GM23338 (cell line): ENCODE results near the gene CORT. TPM values are rescaled to one million over a fixed set of nuclear protein-coding genes. Genes with fewer than 3 reads are reported as not detected.

Source experiments
- ATAC-seq: fragments of 200-7000 bp; cut with Tn5 transposase; 3 replicates; pipeline ENCODE4 v1.9.1; 2020
- DNase-seq: peaks from one replicate; pipeline ENCODE4 v3.0.0-alpha.2; 2015; ENCODE audit warnings: low spot score
- H2AFZ ChIP-seq: fragments of 200-600 bp; sonication (generic); 2 replicates; pipeline ENCODE4 v1.8.0; 2016; ENCODE audit warnings: antibody characterized with exemption, mild to moderate bottlenecking, moderate library complexity
- H3F3A ChIP-seq: fragments of 200-600 bp; sonication (generic); replicated peaks from 2 replicates; pipeline ENCODE4 v1.8.0; 2017; ENCODE audit warnings: antibody characterized with exemption, mixed run types, low read depth
- H3K27ac ChIP-seq: fragments of 200-600 bp; sonication (generic); 2 replicates; pipeline ENCODE4 v1.6.1; 2016; ENCODE audit warnings: low read depth
- H3K27me3 ChIP-seq: fragments of 200-600 bp; sonication (generic); 2 replicates; pipeline ENCODE4 v1.8.0; 2016; ENCODE audit warnings: mild to moderate bottlenecking, mixed run types, moderate library complexity; ENCODE audit not compliant: insufficient read depth
- H3K36me3 ChIP-seq: fragments of 200-600 bp; sonication (generic); 2 replicates; pipeline ENCODE4 v1.8.0; 2016; ENCODE audit warnings: mild to moderate bottlenecking; ENCODE audit not compliant: insufficient read depth
- H3K4me1 ChIP-seq: fragments of 200-600 bp; sonication (generic); 2 replicates; pipeline ENCODE4 v1.8.0; 2016; ENCODE audit warnings: mild to moderate bottlenecking, moderate library complexity; ENCODE audit not compliant: insufficient read depth
- H3K4me2 ChIP-seq: fragments of 200-600 bp; sonication (generic); 2 replicates; pipeline ENCODE4 v1.7.1; 2017; ENCODE audit warnings: mixed run types
- H3K4me3 ChIP-seq: fragments of 200-600 bp; sonication (generic); 2 replicates; pipeline ENCODE4 v1.6.1; 2016; ENCODE audit warnings: mixed run types
- H3K79me2 ChIP-seq: fragments of 200-600 bp; sonication (generic); replicated peaks from 2 replicates; pipeline ENCODE4 v1.8.0; 2017; ENCODE audit warnings: mild to moderate bottlenecking; ENCODE audit not compliant: insufficient read depth
- H3K9me2 ChIP-seq: fragments of 200-600 bp; sonication (generic); 2 replicates; pipeline ENCODE4 v1.8.0; 2017; ENCODE audit not compliant: insufficient read depth
- H4K20me1 ChIP-seq: fragments of 200-600 bp; sonication (generic); replicated peaks from 2 replicates; pipeline ENCODE4 v1.8.0; 2017; ENCODE audit warnings: mild to moderate bottlenecking; ENCODE audit not compliant: insufficient read depth
- H3K27ac Mint-ChIP-seq: 2 replicates; pipeline ENCODE4 v1.8.0; 2020; ENCODE audit warnings: inconsistent platforms, mild to moderate bottlenecking, moderate library complexity, mixed read lengths
- H3K27me3 Mint-ChIP-seq: 3 replicates; pipeline ENCODE4 v1.8.0; 2022; ENCODE audit warnings: low read depth, mild to moderate bottlenecking, moderate library complexity, mixed read lengths, inconsistent platforms; ENCODE audit not compliant: insufficient read depth, poor library complexity
- H3K36me3 Mint-ChIP-seq: 3 replicates; pipeline ENCODE4 v1.8.0; 2021; ENCODE audit warnings: low read depth, mild to moderate bottlenecking, inconsistent platforms, moderate library complexity, mixed read lengths
- H3K4me1 Mint-ChIP-seq: 3 replicates; pipeline ENCODE4 v1.8.0; 2020; ENCODE audit warnings: mild to moderate bottlenecking, inconsistent platforms, mixed read lengths
- H3K4me3 Mint-ChIP-seq: 3 replicates; pipeline ENCODE4 v1.8.0; 2021; ENCODE audit warnings: moderate library complexity, mild to moderate bottlenecking, inconsistent platforms, mixed read lengths
- H3K9me3 Mint-ChIP-seq: 3 replicates; pipeline ENCODE4 v1.8.0; 2020; ENCODE audit warnings: moderate library complexity, mild to moderate bottlenecking, inconsistent platforms, mixed read lengths
- CREB1 ChIP-seq: fragments of 250-450 bp; sonication (Bioruptor Pico); IDR thresholded peaks from 2 replicates; pipeline ENCODE4 v1.5.0; 2020; ENCODE audit warnings: low read depth, mild to moderate bottlenecking, moderate library complexity
- CTCF ChIP-seq, 2 experiments: fragments of 200-600 bp in 1 of 2; sonication (generic) in 1 of 2; conservative IDR thresholded peaks; 2 replicates each; pipeline versions ENCODE4 v1.5.1 to v1.6.1; 2016 to 2017; ENCODE audit warnings: antibody characterized with exemption in 2 of 2, low read depth in 2 of 2, mild to moderate bottlenecking in 2 of 2, moderate library complexity in 1 of 2
- ETS1 ChIP-seq: IDR thresholded peaks from 2 replicates; pipeline ENCODE4 v1.6.1; 2016; ENCODE audit warnings: antibody characterized with exemption
- EZH2 ChIP-seq: fragments of 200-600 bp; sonication (generic); IDR thresholded peaks from one replicate; pipeline ENCODE4 v1.8.0; 2017; ENCODE audit warnings: antibody characterized with exemption, mild to moderate bottlenecking, low read depth; ENCODE audit not compliant: unreplicated experiment
- EZH2phosphoT487 ChIP-seq: fragments of 200-600 bp; sonication (generic); IDR thresholded peaks from one replicate; pipeline ENCODE4 v1.8.1; 2018; ENCODE audit warnings: antibody characterized with exemption; ENCODE audit not compliant: unreplicated experiment
- JUNB ChIP-seq: IDR thresholded peaks from one replicate; pipeline ENCODE4 v1.6.1; 2016; ENCODE audit warnings: antibody characterized with exemption; ENCODE audit not compliant: unreplicated experiment
- NANOG ChIP-seq: IDR thresholded peaks from 2 replicates; pipeline ENCODE4 v1.6.1; 2016; ENCODE audit warnings: antibody characterized with exemption, borderline replicate concordance
- POLR2AphosphoS5 ChIP-seq: IDR thresholded peaks from 2 replicates; pipeline ENCODE4 v1.6.1; 2016; ENCODE audit warnings: antibody characterized with exemption, low read depth
- REST ChIP-seq: IDR thresholded peaks from one replicate; pipeline ENCODE4 v1.6.1; 2018; ENCODE audit warnings: antibody characterized with exemption; ENCODE audit not compliant: unreplicated experiment
- STAT1 ChIP-seq: IDR thresholded peaks from one replicate; pipeline ENCODE4 v1.6.1; 2016; ENCODE audit warnings: antibody characterized with exemption; ENCODE audit not compliant: unreplicated experiment
- ZNF114 ChIP-seq: fragments of 250-450 bp; sonication (Bioruptor Pico); IDR thresholded peaks from 2 replicates; pipeline ENCODE4 v1.5.0; 2020; ENCODE audit warnings: mild to moderate bottlenecking, moderate library complexity
- ZNF331 ChIP-seq: fragments of 250-450 bp; sonication (Bioruptor Pico); IDR thresholded peaks from 2 replicates; pipeline ENCODE4 v1.5.0; 2020; ENCODE audit warnings: low read depth, mild to moderate bottlenecking, moderate library complexity
- ZNF462 ChIP-seq: fragments of 250-450 bp; sonication (Bioruptor Pico); IDR thresholded peaks from 2 replicates; pipeline ENCODE4 v1.5.0; 2020; ENCODE audit warnings: mild to moderate bottlenecking, moderate library complexity
- long read RNA-seq: library from polyadenylated mRNA; unstranded; transcript quantifications from one replicate; pipeline ENCODE4 v2.0.0, GENCODE V29; 2020; ENCODE audit not compliant: unreplicated experiment
- polyA plus RNA-seq: library from polyadenylated mRNA; unstranded; fragments of >200 nt; fragmentation: Nextera tagmentation; extraction: Ambion mirVana; gene quantifications from 2 replicates; pipeline ENCODE4 v1.2.1, GENCODE V29; 2016
- total RNA-seq: library from RNA; depleted of rRNA; stranded (reverse); fragments of >200 nt; shearing (Covaris generic); gene quantifications from 2 replicates; pipeline ENCODE4 v1.2.3, GENCODE V29; 2014; rRNA removed

Gene CORT
- total RNA-seq: 0.16 TPM in 1 of 2 replicates, not detected in the other
- polyA plus RNA-seq: 0.99 and 1.4 TPM in 2 replicates
- long read RNA-seq: 0 reads

- Histone ChIP-seq H3K79me2 (no peaks in the 10 kb centered on the region), H3K4me2 (peak within 1 kb of the TSS; percentile 68), H3K4me1 (peaks cover 19% of the 10 kb centered on the region), H4K20me1 (no peaks in the 10 kb centered on the region), H3K4me3 (peak within 1 kb of the TSS; percentile 36; the same call in 1 of the 2 replicates), H2AFZ (no peak within 1 kb of the TSS), H3K27ac (0 out of 2 replicates have a peak within 1 kb of the TSS, but pooled peaks have one; percentile 4), H3F3A (0 out of 2 replicates have a peak, but pooled peaks cover 7% of the 10 kb centered on the region), H3K9me2 (no peaks in the 10 kb centered on the region), H3K27me3 (no peaks in the 10 kb centered on the region), H3K36me3 (no peaks in the 10 kb centered on the region)
- no peak for ATAC-seq
- Mint-ChIP-seq H3K27me3 (no peaks in the 10 kb centered on the region), H3K27ac (no peak within 1 kb of the TSS; the same call in 1 of the 2 replicates), H3K4me1 (peaks cover 24% of the 10 kb centered on the region), H3K9me3 (0 out of 3 replicates have a peak, but pooled peaks cover 2% of the 10 kb centered on the region), H3K36me3 (peaks cover 10% of the 10 kb centered on the region; the same call in 2 of the 3 replicates), H3K4me3 (peak within 1 kb of the TSS; percentile 17; the same call in 2 of the 3 replicates)
- no peak for TF ChIP-seq STAT1
- TF ChIP-seq CTCF (conservative IDR thresholded peaks at IDR 0.05; ENCODE audit: low read depth in 2 of 2): no peak
- TF ChIP-seq CREB1 (CRISPR knock-in tag): no peak
- TF ChIP-seq NANOG: no peak
- TF ChIP-seq POLR2AphosphoS5: no peak
- no peak for TF ChIP-seq EZH2
- no peak for TF ChIP-seq REST
- TF ChIP-seq EZH2phosphoT487: no peak
- TF ChIP-seq ZNF114 (CRISPR knock-in tag): no peak
- no peak for TF ChIP-seq ETS1
- no peak for TF ChIP-seq JUNB
- TF ChIP-seq ZNF462 (CRISPR knock-in tag): no peak
- no peak for TF ChIP-seq ZNF331 (CRISPR knock-in tag)
- no peak for DNase-seq
Observed at GRCh38 chr1:10449751-10450150, at the start of gene CORT. TSS of gene CORT (plus strand) at chr1:10450031. CDS start at chr1:10450224, 193 bp downstream.
